Measurements from ENCODE around the gene MYO18A. TPM values are rescaled to one million over a fixed set of nuclear protein-coding genes. Genes with fewer than 3 reads are reported as not detected.
A peak's percentile ranks its signal among the peaks of the same experiment; 100 is the strongest.

Gene MYO18A
- total RNA-seq, 1 donor from 2014 or later = 30.0 TPM

DNA sequence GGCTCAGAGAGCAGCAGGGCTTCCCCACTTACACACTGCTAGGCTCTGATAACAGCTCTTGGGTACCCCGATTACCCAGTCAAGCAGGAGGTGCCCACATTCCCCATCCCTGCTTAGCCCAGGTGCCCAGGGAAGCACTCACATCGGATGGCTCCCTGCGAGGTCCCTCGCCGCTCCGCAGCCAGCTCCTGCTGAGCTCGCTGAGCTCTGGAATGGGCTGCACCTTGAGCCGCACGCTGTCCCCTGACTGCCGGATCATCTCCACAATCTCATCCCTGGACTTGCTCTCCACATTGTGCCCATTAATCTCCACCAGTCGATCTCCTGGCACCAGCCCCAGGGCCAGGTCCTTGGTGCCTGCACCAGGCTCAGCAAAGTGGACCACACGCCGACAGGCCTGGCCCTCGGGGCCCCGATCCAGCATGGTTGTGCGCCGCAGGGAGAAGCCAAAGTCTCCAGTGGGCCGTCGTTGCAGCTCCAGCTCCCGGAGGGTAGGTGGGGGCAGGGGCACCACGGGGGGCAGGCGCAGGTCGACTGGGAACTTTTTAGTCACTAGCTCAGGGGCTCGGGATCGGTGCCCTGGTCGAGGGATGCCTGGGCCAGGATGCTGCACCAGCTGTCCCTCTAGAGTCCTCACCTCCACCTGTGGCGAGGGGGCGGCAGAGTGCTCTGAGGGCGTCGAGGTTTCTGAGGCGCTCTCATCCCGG is 14.2 kb downstream of the MYO18A start:
- no peak for TF ChIP-seq CTCF (IDR thresholded peaks at IDR 0.05)
- Mint-ChIP-seq H3K36me3 (ENCODE audit: low read depth) (peaks cover 7% of the 10 kb centered on the region), H3K9me3 (ENCODE audit: low read depth) (no peaks in the 10 kb centered on the region), H3K27me3 (ENCODE audit: low read depth) (no peaks in the 10 kb centered on the region), H3K4me1 (ENCODE audit: low read depth) (peaks cover 37% of the 10 kb centered on the region), H3K4me3 (ENCODE audit: unreplicated experiment) (no peak overlapping the region), H3K27ac (ENCODE audit: unreplicated experiment) (no peak overlapping the region)
- no peak for DNase-seq (ENCODE audit: low spot score)

DNA sequence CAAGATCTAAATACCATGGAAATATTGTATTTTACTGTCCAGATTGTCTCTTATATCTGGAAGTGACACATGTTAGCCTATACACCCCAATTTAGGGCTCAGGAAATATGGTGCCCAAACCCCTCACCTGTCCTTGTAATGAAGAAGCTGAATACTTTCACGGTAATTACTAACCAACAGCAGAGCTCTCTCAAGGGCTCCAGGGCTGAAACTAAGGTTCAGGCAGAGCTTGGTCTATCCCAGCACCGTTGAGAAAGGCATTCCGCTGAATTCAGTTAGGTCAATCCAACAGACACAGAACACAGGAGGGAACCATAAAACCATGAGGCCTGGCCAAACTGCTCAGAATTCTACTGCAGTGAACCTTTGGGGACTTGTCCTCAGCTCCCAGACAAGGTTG is 14.9 kb downstream of the MYO18A start:
- no peak for DNase-seq (ENCODE audit: low spot score)
- H3K36me3 Mint-ChIP-seq (ENCODE audit: low read depth) = peaks cover 7% of the 10 kb centered on the region
- no peaks in the 10 kb centered on the region for H3K27me3 Mint-ChIP-seq (ENCODE audit: low read depth)
- no peak for TF ChIP-seq CTCF (IDR thresholded peaks at IDR 0.05)
- no peaks in the 10 kb centered on the region for H3K9me3 Mint-ChIP-seq (ENCODE audit: low read depth)
- no peak overlapping the region for H3K27ac Mint-ChIP-seq (ENCODE audit: unreplicated experiment)
- no peak overlapping the region for H3K4me3 Mint-ChIP-seq (ENCODE audit: unreplicated experiment)
- H3K4me1 Mint-ChIP-seq (ENCODE audit: low read depth) = peaks cover 41% of the 10 kb centered on the region

DNA sequence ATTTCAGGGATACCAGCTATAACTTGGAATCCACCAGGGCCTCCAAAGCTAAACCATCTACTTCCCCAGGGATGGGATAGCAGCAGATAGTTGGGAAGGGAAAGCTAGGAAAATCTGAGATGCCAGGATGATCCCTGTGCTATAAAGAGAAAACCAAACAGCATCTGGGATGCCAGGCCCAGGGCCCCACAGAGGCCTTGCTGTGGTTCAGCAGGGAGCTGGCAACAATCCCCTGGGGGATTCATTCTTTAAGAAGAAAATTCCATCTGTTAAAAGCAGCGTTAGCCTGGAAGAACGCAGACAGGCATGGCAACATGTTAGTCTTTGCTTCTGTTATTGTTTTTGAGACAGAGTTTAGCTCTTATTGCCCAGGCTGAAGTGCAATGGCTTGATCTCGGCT is 16.6 kb downstream of the MYO18A start:
- Mint-ChIP-seq H3K4me3 (ENCODE audit: unreplicated experiment) (no peak overlapping the region), H3K9me3 (ENCODE audit: low read depth) (no peaks in the 10 kb centered on the region), H3K27me3 (ENCODE audit: low read depth) (no peaks in the 10 kb centered on the region), H3K27ac (ENCODE audit: unreplicated experiment) (peak overlapping the region; percentile 82), H3K4me1 (ENCODE audit: low read depth) (peaks cover 57% of the 10 kb centered on the region), H3K36me3 (ENCODE audit: low read depth) (peaks cover 7% of the 10 kb centered on the region)
- no peak for DNase-seq (ENCODE audit: low spot score)
- TF ChIP-seq CTCF (IDR thresholded peaks at IDR 0.05) = no peak

- no peak for TF ChIP-seq CTCF (IDR thresholded peaks at IDR 0.05)
- Mint-ChIP-seq H3K4me1 (ENCODE audit: low read depth) (peaks cover 57% of the 10 kb centered on the region), H3K9me3 (ENCODE audit: low read depth) (no peaks in the 10 kb centered on the region), H3K4me3 (ENCODE audit: unreplicated experiment) (no peak overlapping the region), H3K27ac (ENCODE audit: unreplicated experiment) (peak overlapping the region; percentile 82), H3K27me3 (ENCODE audit: low read depth) (no peaks in the 10 kb centered on the region), H3K36me3 (ENCODE audit: low read depth) (peaks cover 7% of the 10 kb centered on the region)
- DNase-seq (ENCODE audit: low spot score) = no peak
Measured at GRCh38 chr17:29162909-29163341, 17.3 kb downstream of the MYO18A start.

DNA sequence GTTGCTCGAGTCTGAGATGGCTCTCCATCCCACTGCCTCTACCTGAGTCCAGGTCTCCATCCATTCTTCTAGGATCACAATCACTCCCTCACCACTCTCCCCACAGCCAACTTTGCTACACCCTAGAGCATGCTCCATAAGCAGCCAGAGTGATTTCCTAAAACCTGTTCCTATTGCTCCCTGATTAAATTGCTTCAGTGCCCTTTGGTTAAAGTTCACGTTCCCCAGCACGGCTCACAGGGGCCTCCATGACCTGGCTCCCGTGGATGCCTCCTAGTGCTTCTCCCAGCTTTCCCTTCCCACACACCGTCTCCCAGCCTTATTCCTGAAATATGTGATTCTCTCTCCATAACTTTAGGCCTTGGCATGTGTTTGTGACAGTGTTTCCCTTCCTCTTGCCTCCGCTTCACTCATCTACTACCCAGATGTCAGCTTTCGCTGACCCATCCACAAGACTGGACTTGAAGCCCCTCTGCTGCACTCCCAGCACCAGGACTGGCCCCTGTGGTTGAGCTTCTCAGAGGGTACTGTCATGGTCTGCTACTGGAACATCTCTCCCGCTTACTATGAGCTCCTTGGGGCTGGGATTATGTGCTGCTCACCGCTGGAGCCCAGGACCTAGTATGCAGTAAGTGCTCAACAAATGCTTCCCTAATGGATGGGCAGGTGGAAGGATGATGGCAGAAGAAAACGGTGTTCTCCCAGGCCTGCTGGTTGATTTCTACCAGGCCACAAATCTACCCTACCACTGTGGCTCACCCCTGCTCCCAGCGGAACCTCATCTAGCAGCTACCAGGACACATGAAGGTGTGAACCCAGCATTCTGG is 17.9 kb downstream of the MYO18A start:
- H3K4me3 Mint-ChIP-seq (ENCODE audit: unreplicated experiment) = no peak overlapping the region
- H3K4me1 Mint-ChIP-seq (ENCODE audit: low read depth) = peaks cover 59% of the 10 kb centered on the region
- no peaks in the 10 kb centered on the region for H3K9me3 Mint-ChIP-seq (ENCODE audit: low read depth)
- TF ChIP-seq CTCF (IDR thresholded peaks at IDR 0.05) = no peak
- no peak overlapping the region for H3K27ac Mint-ChIP-seq (ENCODE audit: unreplicated experiment)
- H3K36me3 Mint-ChIP-seq (ENCODE audit: low read depth) = peaks cover 7% of the 10 kb centered on the region
- DNase-seq (ENCODE audit: low spot score) = no peak
- H3K27me3 Mint-ChIP-seq (ENCODE audit: low read depth) = no peaks in the 10 kb centered on the region

Measured in chondrocyte (in vitro differentiated cells).